ENCODE data around the gene SGIP1.

Gene SGIP1

GRCh38 chr1:66533804-66534740, at the start of gene SGIP1:
Gene SGIP1, plus strand, starts transcription at chr1:66534153. Its CDS starts 206 bp downstream, at chr1:66534359.
- peak; percentile 88 for DNase-seq (ENCODE audit: low spot score)
- H3K4me3 ChIP-seq, result peak within 1 kb of the TSS; percentile 72
- H3K27ac ChIP-seq, result peak within 1 kb of the TSS; percentile 83
- TF ChIP-seq, protein P1, sequence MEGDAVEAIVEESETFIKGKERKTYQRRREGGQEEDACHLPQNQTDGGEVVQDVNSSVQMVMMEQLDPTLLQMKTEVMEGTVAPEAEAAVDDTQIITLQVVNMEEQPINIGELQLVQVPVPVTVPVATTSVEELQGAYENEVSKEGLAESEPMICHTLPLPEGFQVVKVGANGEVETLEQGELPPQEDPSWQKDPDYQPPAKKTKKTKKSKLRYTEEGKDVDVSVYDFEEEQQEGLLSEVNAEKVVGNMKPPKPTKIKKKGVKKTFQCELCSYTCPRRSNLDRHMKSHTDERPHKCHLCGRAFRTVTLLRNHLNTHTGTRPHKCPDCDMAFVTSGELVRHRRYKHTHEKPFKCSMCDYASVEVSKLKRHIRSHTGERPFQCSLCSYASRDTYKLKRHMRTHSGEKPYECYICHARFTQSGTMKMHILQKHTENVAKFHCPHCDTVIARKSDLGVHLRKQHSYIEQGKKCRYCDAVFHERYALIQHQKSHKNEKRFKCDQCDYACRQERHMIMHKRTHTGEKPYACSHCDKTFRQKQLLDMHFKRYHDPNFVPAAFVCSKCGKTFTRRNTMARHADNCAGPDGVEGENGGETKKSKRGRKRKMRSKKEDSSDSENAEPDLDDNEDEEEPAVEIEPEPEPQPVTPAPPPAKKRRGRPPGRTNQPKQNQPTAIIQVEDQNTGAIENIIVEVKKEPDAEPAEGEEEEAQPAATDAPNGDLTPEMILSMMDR (IDR thresholded peaks at IDR 0.05), result no peak

- no peak overlapping the region for H3K27ac ChIP-seq
- TF ChIP-seq, protein P1 (IDR thresholded peaks at IDR 0.05), result no peak
- DNase-seq (ENCODE audit: low spot score), result no peak
- no peak overlapping the region for H3K4me3 ChIP-seq
These were observed 44.8 kb upstream of the SGIP1 start for GRCh38 chr1:66489151-66489550.

DNA sequence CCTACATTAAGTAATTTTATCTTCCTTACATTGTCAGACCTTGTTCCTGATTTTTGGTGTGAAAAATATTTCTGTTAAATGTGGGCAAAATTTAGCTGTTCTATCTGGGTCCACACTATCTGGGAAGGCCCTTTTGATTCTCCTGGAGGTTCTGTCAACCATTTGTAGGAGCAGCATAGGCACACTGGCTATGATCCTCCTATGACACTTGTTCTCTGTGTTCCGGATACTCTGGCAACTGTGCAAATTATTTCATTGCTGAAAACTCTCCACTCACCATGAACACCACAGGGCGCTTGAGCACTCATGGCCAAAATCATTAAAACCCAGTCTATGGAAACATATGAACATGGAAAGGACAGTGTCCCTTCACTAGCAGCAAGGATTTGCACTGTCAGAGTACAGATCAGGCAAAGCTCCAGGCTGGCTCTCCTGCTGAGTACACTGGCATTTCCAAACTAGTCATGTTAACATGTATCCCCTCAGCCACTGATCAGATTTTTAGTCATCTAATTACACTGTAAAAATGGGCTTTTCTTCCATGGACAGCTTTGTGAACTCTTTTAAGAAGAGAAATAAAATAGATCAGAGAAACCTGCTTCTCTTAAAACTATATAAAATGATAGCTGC, 43.9 kb upstream of the SGIP1 start:
- DNase-seq (ENCODE audit: low spot score), result no peak
- no peak overlapping the region for H3K4me3 ChIP-seq
- TF ChIP-seq, protein P1 (IDR thresholded peaks at IDR 0.05), result no peak
- no peak overlapping the region for H3K27ac ChIP-seq

DNA sequence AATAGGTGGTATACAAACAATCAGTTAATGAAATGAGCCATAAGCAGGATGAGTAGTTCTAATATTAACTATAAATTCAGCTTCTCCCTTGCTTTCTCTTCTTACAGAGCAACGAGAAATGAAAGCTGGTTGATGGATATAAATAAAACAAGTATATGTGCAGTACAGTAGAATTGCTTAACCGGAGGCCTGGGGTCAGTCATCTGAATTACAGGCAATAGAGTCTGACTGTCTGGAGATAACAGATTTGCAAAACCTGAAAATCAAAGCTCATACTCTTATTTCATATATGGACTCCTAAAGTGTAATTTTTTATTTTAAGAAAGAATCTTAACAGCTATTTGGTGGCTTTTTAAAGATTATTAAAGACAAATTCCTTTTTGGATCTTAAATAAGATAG, 43.1 kb upstream of the SGIP1 start:
- TF ChIP-seq, protein P1 (IDR thresholded peaks at IDR 0.05), result no peak
- no peak overlapping the region for H3K27ac ChIP-seq
- no peak overlapping the region for H3K4me3 ChIP-seq
- DNase-seq (ENCODE audit: low spot score), result no peak

- Histone ChIP-seq H3K27ac (no peak overlapping the region), H3K4me3 (no peak overlapping the region)
- TF ChIP-seq, protein P1 (IDR thresholded peaks at IDR 0.05), result no peak
- DNase-seq (ENCODE audit: low spot score), result no peak
These were observed 41.5 kb upstream of the SGIP1 start for GRCh38 chr1:66492424-66492823.

GRCh38 chr1:66493731-66494130, 40.2 kb upstream of the SGIP1 start:
- no peak overlapping the region for H3K4me3 ChIP-seq
- no peak overlapping the region for H3K27ac ChIP-seq
- TF ChIP-seq, protein P1 (IDR thresholded peaks at IDR 0.05), result no peak
- DNase-seq (ENCODE audit: low spot score), result no peak

Measured in coronary artery (tissue), 2 donors.